NCI-H1436 (cell line): ENCODE results near the gene CDC42BPA.
"Not testable (repeated sequence)": the region's sequence is repeated elsewhere in the genome, so short reads cannot be mapped to it uniquely, and the experiment has no call there.

Experiments
- DNase-seq: peaks from one replicate; lab custom pipeline; 2025; lab: John Stamatoyannopoulos, UW

Gene CDC42BPA, protein sequence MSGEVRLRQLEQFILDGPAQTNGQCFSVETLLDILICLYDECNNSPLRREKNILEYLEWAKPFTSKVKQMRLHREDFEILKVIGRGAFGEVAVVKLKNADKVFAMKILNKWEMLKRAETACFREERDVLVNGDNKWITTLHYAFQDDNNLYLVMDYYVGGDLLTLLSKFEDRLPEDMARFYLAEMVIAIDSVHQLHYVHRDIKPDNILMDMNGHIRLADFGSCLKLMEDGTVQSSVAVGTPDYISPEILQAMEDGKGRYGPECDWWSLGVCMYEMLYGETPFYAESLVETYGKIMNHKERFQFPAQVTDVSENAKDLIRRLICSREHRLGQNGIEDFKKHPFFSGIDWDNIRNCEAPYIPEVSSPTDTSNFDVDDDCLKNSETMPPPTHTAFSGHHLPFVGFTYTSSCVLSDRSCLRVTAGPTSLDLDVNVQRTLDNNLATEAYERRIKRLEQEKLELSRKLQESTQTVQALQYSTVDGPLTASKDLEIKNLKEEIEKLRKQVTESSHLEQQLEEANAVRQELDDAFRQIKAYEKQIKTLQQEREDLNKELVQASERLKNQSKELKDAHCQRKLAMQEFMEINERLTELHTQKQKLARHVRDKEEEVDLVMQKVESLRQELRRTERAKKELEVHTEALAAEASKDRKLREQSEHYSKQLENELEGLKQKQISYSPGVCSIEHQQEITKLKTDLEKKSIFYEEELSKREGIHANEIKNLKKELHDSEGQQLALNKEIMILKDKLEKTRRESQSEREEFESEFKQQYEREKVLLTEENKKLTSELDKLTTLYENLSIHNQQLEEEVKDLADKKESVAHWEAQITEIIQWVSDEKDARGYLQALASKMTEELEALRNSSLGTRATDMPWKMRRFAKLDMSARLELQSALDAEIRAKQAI (N-terminal part only)

GRCh38 chr1:227318016-227318852 lies at the start of gene CDC42BPA:
Gene CDC42BPA (minus strand): TSS chr1:227318492. CDS start chr1:227317182, 1,310 bp downstream.
- DNase-seq: peak; percentile 85

- no peak for DNase-seq
These were observed 49.7 kb upstream of the CDC42BPA start for GRCh38 chr1:227368009-227368408.

GRCh38 chr1:227365473-227366431 lies 47.5 kb upstream of the CDC42BPA start:
- no peak for DNase-seq

- DNase-seq: no peak
These were observed 46.4 kb upstream of the CDC42BPA start for GRCh38 chr1:227364657-227365056.

- DNase-seq: no peak
These were observed 45.5 kb upstream of the CDC42BPA start for GRCh38 chr1:227363825-227364224.

DNA sequence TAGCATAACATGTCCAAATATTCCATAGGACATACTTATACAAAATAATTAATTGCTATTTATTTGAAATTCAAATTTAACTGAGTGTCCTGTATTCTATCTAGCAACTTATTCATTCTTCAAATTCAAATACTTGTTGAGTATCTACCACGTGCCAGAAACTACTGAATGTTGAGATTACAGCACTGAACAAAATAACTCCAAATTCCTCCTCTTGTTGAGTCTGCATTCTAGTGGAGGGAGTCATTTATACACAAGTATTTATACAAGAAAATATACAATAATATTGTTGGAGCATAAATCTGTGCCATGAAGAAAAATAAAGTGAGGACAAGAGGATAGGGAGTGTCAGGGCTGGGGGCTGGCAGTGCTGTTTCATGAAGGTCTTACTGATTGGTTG lies 43.7 kb upstream of the CDC42BPA start:
- DNase-seq: no peak

DNA sequence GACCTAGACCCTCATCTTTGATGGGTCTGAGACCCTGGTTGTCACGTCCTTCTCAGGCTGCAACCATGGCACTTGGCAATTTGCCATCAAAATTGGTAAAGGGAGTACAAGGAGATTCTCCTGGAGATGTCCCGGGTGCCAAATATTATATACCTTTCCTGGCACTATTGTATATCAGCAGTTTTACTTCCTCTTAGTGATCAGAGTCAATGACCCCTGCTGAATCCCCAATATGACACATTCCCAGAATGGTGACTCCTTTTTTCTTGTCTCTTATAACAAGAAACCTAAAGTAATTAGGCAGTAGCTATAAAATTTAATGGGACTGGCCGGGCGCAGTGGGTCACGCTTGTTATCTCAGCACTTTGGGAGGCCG lies 39.6 kb upstream of the CDC42BPA start:
- no peak for DNase-seq

DNA sequence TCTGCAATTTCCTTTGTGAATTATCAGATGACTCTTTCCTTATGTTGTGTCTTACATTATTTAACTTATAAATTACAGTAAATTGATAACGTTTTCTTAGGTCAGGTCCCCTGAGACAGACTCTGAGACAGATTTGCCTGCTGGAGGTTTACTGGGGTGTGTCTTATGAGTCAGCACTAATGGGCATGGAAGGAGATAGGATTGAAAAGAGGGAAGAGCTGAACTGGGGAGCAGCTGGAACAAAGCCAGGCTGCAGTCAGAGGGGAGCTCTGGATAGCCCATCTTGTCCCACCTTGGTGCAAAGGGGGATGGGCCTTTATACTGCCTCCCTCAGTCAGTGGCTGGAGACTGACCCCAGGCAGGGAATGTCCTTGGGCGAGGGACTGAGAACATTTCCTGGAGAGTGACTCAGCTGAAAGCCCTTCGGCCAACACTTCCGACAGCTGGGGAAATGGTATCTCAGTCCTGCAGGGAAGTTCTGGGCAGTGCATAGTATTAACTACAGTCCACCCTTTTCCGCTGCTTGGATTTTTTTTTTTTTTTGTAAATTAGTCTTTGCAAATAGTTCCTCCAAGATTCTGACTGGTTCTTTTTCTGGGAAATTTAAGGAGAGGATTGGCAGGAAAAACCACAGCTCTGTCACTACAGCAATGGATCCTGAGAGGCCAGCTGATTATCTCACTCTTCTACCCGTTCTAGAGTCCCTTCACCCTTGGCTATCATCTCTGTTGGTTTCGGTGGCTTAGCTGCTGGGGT lies 39.1 kb upstream of the CDC42BPA start:
- DNase-seq: no peak

GRCh38 chr1:227356620-227357146 lies 38.4 kb upstream of the CDC42BPA start:
- DNase-seq: no peak

DNA sequence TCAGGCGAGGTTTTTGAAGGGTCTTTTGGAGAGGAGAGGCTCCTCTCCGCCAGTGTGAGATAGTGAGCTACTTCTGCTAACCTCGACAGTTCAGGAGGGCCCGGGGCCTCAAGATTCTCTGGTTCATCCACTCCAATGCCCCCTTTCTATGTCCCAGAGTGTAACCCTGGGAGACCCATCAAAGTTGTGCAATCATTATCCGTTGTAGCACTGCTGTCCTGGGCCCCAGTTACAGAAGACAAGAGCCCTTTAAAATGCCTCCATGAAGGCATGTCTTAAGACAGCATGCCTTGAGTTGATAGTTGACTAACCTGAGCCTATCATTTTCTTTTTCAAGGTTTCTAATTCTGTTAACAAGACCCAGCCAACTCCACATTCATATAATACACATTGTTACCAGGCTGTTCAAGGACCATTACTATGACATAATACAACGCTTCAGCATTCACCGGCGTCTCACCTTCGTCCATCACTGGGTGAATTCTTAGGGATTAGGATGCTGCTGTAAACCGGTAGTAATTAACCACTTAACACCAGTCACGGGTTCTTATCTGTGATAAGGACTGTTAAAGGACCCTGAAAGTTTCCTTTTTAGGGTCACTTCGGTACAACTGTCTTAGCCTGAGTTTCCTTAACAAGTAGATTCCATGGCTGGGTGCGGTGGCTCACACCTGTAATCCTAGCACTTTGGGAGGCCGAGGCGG lies 37.4 kb upstream of the CDC42BPA start:
- no peak for DNase-seq

GRCh38 chr1:227353186-227353585 lies 34.9 kb upstream of the CDC42BPA start:
- no peak for DNase-seq

- not testable (repeated sequence) for DNase-seq
These were observed 33.9 kb upstream of the CDC42BPA start for GRCh38 chr1:227352164-227352563.

DNA sequence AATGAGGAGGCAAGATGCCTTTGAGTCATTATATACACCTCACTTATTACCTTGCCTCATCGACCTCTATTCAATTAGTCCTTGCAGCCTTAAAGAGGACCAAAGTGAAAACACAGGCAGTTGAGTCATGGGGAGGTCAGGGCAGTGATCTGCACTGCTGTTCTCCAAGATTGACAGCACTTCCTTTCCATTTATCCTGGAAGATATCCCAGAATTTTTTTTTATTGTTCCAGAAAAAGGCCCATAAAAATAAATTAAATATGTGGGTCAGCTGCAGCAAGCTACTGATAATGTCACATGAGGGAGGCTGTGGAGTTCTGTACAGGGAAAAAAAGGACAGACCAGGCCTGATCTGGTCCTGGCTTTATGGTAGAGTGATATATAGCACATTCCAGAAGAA lies 33.2 kb upstream of the CDC42BPA start:
- no peak for DNase-seq

- DNase-seq: no peak
These were observed 31.7 kb upstream of the CDC42BPA start for GRCh38 chr1:227349967-227350366.

GRCh38 chr1:227343727-227344551 lies 25.6 kb upstream of the CDC42BPA start:
- no peak for DNase-seq

GRCh38 chr1:227343206-227343605 lies 24.9 kb upstream of the CDC42BPA start:
- no peak for DNase-seq

GRCh38 chr1:227342075-227342829 lies 24.0 kb upstream of the CDC42BPA start:
- no peak for DNase-seq

DNA sequence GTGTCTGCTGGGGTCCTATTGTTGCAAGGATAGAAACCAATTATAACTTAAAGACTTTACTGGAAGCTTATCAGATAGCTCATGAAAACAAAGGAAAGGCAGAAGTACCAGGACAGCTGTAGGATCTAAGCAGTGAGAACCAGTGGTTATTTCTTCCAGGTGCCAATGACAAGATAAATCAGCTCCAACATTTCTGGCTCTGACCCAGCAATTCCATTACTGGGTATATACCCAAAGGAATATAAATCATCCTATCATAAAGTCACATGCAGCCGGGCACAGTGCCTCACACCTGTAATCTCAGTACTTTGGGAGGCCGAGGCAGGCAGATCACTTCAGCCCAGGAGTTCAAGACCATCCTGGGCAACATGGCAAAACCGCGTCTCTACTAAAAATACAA lies 17.8 kb upstream of the CDC42BPA start:
- DNase-seq: not testable (repeated sequence)
